GM10266 (cell line): ENCODE measurements around the gene CREBBP.
"Not testable (repeated sequence)": the region's sequence is repeated elsewhere in the genome, so short reads cannot be mapped to it uniquely, and the experiment has no call there.

Experiments used
- DNase-seq: peaks from one replicate; pipeline ENCODE4 v3.0.0; 2012; ENCODE audit errors: extremely low spot score
- CTCF ChIP-seq: IDR thresholded peaks from 2 replicates; pipeline ENCODE4 v1.5.1; 2012; ENCODE audit warnings: mild to moderate bottlenecking, low read depth; ENCODE audit not compliant: control insufficient read depth, insufficient read depth; ENCODE audit errors: missing control alignments

The CREBBP gene

GRCh38 chr16:3722508-3722907, 158.0 kb downstream of the CREBBP start:
- DNase-seq, result no peak
- TF ChIP-seq CTCF, result no peak

DNA sequence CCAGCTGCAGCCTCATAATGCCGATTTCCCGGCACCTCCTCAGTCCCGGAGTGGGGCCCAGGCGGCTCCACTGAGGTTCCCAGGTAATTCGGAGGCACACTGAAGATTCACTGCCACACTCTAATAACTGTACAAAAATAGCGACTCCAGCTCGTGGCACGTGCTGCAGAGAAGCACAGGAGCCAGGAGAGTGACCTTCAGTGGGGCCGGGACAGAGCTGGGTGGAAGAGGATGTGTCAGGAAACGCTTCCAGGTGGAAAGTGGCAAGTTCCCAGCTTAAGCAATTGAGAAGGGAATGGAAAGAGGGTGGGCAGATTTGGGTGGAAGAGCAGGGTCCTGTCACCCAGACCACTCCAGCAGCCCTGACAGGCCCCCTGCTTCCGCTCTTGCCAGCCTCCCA, 160.1 kb downstream of the CREBBP start:
- no peak for DNase-seq
- no peak for TF ChIP-seq CTCF

- DNase-seq, result no peak
- no peak for TF ChIP-seq CTCF
These were observed 161.9 kb downstream of the CREBBP start for GRCh38 chr16:3718628-3719027.

DNA sequence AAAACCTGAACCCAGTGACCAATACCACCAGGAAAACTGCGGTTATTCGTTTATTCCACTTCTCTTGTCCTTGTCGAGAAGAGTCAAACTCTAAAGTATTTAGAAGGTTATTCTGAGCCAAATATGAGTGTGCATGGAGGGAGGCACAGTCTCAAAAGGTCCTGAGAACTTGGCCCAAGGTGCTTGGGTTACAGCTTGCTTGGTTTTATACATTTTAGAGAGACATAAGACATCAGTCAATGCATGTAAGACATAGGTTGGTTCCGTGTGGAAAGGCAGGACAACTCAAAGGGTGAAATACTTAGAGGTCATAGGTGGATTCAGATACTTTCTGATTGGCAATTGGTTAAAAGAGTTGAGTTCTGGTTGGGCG, 162.5 kb downstream of the CREBBP start:
- no peak for TF ChIP-seq CTCF
- no peak for DNase-seq

GRCh38 chr16:3717235-3718018, 163.1 kb downstream of the CREBBP start, which contains the start of gene TRAP1:
TSS of gene TRAP1 (minus strand) at chr16:3717524. CDS start at chr16:3717508, 16 bp downstream.
- peak; percentile 98 for DNase-seq
- no peak for TF ChIP-seq CTCF

DNA sequence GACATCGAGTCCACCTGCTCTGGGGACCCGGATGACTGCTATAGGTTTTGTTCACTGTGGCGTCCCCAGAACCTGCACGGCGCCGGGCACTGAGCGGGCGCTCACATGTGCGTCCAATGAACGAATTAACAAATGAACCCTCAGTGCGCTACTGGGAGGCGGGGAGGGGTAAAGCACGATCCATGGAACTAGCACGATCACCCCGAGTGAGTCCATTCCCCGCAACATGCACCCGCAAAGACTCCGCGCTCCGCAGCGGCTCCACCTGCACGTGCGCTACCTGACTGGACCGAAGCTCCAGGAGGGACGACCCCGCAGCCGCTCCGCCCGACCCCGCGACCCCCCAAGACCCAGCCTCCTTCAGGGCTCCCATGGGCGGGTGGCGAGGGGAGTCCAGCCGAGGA, 163.7 kb downstream of the CREBBP start:
- peak; percentile 56 for DNase-seq
- no peak for TF ChIP-seq CTCF

- no peak for TF ChIP-seq CTCF
These were observed 165.1 kb downstream of the CREBBP start for GRCh38 chr16:3715430-3715829.

DNA sequence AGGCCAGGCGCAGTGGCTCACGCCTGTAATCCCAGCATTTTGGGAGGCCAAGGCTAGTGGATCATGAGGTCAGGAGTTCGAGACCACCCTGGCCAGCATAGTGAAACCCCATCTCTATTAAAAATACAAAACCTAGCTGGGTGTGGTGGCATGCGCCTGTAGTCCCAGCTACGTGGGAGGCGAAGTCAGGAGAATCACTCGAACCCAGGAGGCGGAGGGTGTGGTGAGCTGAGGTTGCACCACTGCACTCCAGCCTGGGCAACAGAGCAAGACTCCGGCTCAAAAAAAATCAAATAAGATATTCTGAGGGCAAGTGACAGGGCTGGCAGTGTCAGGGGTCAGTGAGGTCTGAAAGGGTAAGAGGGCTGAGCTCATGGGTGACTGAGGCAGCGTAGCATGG, 166.1 kb downstream of the CREBBP start:
- not testable (repeated sequence) for DNase-seq

More at GRCh38 chr16:3715430-3715829, 165.1 kb downstream of the CREBBP start:
- no peak for DNase-seq
